AG10803 (cell line): ENCODE data around the gene TTC9.

Experiments used
- DNase-seq: peaks from one replicate; pipeline ENCODE4 v3.0.0; 2010; ENCODE audit warnings: low read depth
- H3K4me3 ChIP-seq: 2 replicates; pipeline ENCODE4 v1.5.1; 2011; ENCODE audit warnings: mild to moderate bottlenecking, low read length, control low read depth
- CTCF ChIP-seq: conservative IDR thresholded peaks from 2 replicates; pipeline ENCODE4 v1.5.1; 2011; ENCODE audit warnings: mild to moderate bottlenecking, low read length, control low read depth, inconsistent platforms

TTC9 gene

GRCh38 chr14:70704960-70705359 is 63.2 kb downstream of the TTC9 start:
- no peak for TF ChIP-seq CTCF
- H3K4me3 ChIP-seq, result no peak overlapping the region
- DNase-seq, result no peak

- no peak for TF ChIP-seq CTCF
- DNase-seq, result peak; percentile 20
Observed at GRCh38 chr14:70706177-70706576, 64.5 kb downstream of the TTC9 start.

GRCh38 chr14:70707138-70708038 is 65.7 kb downstream of the TTC9 start:
- no peak for TF ChIP-seq CTCF
- DNase-seq, result peak; percentile 53
- H3K4me3 ChIP-seq, result no peak overlapping the region

More at GRCh38 chr14:70706177-70706576, 64.5 kb downstream of the TTC9 start:
- no peak overlapping the region for H3K4me3 ChIP-seq

GRCh38 chr14:70708717-70709570 is 67.2 kb downstream of the TTC9 start:
- no peak overlapping the region for H3K4me3 ChIP-seq
- no peak for TF ChIP-seq CTCF
- DNase-seq, result no peak

- H3K4me3 ChIP-seq, result no peak overlapping the region
- no peak for TF ChIP-seq CTCF
- no peak for DNase-seq
Observed at GRCh38 chr14:70709726-70710382, 68.1 kb downstream of the TTC9 start.

GRCh38 chr14:70711451-70711850 is 69.7 kb downstream of the TTC9 start:
- TF ChIP-seq CTCF, result no peak
- no peak overlapping the region for H3K4me3 ChIP-seq
- no peak for DNase-seq
